D721Med (cell line): ENCODE measurements around the gene VSIG1.

Experiments
- DNase-seq: peaks from one replicate; pipeline ENCODE4 v3.0.0; 2011; ENCODE audit warnings: low spot score; ENCODE audit not compliant: insufficient read length
- FAIRE-seq: peaks from 2 replicates; lab custom pipeline; 2011; peaks lifted over from hg19 to GRCh38; lab: Jason Lieb, UNC
- CTCF ChIP-seq: IDR thresholded peaks from 2 replicates; pipeline ENCODE4 v1.5.1; 2012; ENCODE audit warnings: mild to moderate bottlenecking, control low read depth; ENCODE audit not compliant: insufficient read depth; ENCODE audit errors: missing control alignments

VSIG1 gene

GRCh38 chrX:108097380-108097779 is 52.5 kb downstream of the VSIG1 start:
- no peak for TF ChIP-seq CTCF
- peak; percentile 46 for FAIRE-seq
- DNase-seq: no peak

GRCh38 chrX:108105473-108105872 is 60.6 kb downstream of the VSIG1 start:
- no peak for TF ChIP-seq CTCF
- FAIRE-seq (no peak), DNase-seq (no peak)

GRCh38 chrX:108114541-108114940 is 69.7 kb downstream of the VSIG1 start:
- TF ChIP-seq CTCF: no peak
- no peak for DNase-seq
- no peak for FAIRE-seq

- no peak for DNase-seq
- FAIRE-seq: no peak
- TF ChIP-seq CTCF: no peak
Measured at GRCh38 chrX:108117988-108118387, 73.1 kb downstream of the VSIG1 start.

GRCh38 chrX:108121291-108121690 is 76.4 kb downstream of the VSIG1 start:
- TF ChIP-seq CTCF: no peak
- DNase-seq (no peak), FAIRE-seq (no peak)

GRCh38 chrX:108122748-108123147 is 77.9 kb downstream of the VSIG1 start:
- no peak for TF ChIP-seq CTCF
- no peak for FAIRE-seq
- DNase-seq: no peak

- no peak for DNase-seq
- no peak for FAIRE-seq
- TF ChIP-seq CTCF: no peak
Measured at GRCh38 chrX:108123591-108124366, 78.9 kb downstream of the VSIG1 start.
